Stimulated activated CD8-positive, alpha-beta memory T cell treated with anti-CD3 and anti-CD28 coated beads, Interleukin-7, amount 100 ng/mL, for 48 hours (primary cell): ENCODE measurements around the gene TMEM52.

Source experiments
- DNase-seq, 2 donors: peaks; one replicate each; pipeline ENCODE4 v3.0.0-alpha.2; 2020; ENCODE audit warnings: low read depth in 1 of 2; ENCODE audit errors: extremely low read depth in 1 of 2

The TMEM52 gene

GRCh38 chr1:1876335-1876930, 42.6 kb downstream of the TMEM52 start:
- no peak for DNase-seq

- peak in 1 of 2 donors; percentile 53 for DNase-seq
Measured at GRCh38 chr1:1875932-1876331, 43.1 kb downstream of the TMEM52 start.

- no peak for DNase-seq
Measured at GRCh38 chr1:1874901-1875300, 44.2 kb downstream of the TMEM52 start.

GRCh38 chr1:1873186-1873585, 45.9 kb downstream of the TMEM52 start:
- DNase-seq = no peak

DNA sequence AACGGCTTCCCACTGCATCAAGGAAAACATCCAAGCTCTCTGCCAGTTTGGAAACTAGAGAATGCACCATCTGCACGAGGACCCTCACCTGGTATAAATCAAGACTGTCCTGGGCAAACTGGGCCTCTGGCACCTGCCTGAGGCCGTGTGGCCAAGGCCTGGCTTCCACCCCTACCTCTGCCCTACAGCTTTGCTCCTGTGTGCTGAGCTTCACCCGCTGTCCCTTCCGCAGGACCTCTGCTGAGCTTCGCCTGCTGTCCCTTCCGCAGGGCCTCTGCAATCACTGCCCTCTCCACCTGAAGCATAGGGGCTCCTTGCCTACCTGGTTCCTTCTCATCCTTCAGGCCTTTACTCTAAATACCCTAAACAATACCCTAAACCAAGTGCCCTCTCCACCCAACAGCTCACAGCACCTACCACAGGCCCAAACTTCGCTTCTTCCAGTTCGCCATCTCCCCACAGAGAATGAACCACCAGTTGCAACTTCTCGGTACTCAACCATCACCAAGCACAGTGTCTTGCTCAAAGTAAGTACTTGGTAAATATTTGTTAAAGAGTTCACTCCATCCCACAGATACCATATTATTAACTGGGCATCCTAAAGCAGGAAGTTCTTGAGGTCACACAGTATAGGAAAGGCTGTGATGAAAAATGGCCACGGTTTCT, 46.6 kb downstream of the TMEM52 start:
- DNase-seq = no peak

DNA sequence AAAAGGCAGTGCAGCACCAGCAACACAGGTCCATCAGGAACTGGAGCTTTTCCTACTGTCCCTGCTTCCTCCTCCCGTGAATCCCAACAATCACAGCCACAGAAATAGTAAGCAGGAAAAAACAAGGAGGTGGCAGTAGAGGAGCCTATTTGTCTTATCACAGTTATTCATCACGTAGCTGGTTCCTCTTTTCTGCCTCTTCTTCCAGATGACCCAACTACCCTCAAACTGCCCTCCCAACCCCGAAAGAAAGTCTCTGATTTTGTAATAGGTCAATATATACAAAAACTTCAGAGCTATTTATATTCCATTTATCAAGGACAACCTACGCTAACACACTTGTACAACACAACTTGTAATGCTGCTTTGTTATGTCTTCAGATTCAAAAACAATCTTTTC, 49.6 kb downstream of the TMEM52 start:
- no peak for DNase-seq
